Mesothelial cell of epicardium (in vitro differentiated cells): ENCODE measurements around the gene MDC1. TPM values are rescaled to one million over a fixed set of nuclear protein-coding genes. Genes with fewer than 3 reads are reported as not detected.

Experiments used
- DNase-seq, 2 experiments: peaks; one replicate each; pipeline ENCODE4 v3.0.0; 2021; ENCODE audit warnings: low spot score in 2 of 2; ENCODE audit not compliant: unreplicated experiment in 2 of 2
- H3K27ac Mint-ChIP-seq: 2 replicates; pipeline ENCODE4 v1.8.0; 2021; ENCODE audit warnings: mixed read lengths
- H3K27me3 Mint-ChIP-seq: 2 replicates; pipeline ENCODE4 v1.8.0; 2021; ENCODE audit warnings: low read depth, mixed read lengths
- H3K36me3 Mint-ChIP-seq: 2 replicates; pipeline ENCODE4 v1.8.0; 2021; ENCODE audit warnings: mixed read lengths
- H3K4me1 Mint-ChIP-seq: 2 replicates; pipeline ENCODE4 v1.8.0; 2021; ENCODE audit warnings: mixed read lengths
- H3K4me3 Mint-ChIP-seq: 2 replicates; pipeline ENCODE4 v1.8.0; 2021; ENCODE audit warnings: mild to moderate bottlenecking, moderate library complexity, mixed read lengths
- H3K9me3 Mint-ChIP-seq: 2 replicates; pipeline ENCODE4 v1.8.0; 2021; ENCODE audit warnings: mixed read lengths
- total RNA-seq: library from RNA; stranded (reverse); gene quantifications from 3 replicates; pipeline ENCODE4 v1.2.1, GENCODE V29; 2021
- TF ChIP-seq, protein P1 (sequence below): fragments of 200-600 bp; sonication (generic); IDR thresholded peaks from one replicate; pipeline ENCODE4 v1.5.0; 2021; ENCODE audit warnings: antibody characterized with exemption; ENCODE audit not compliant: unreplicated experiment

MDC1 gene
- total RNA-seq, 1 donor from 2014 or later = 51.9 TPM

- Mint-ChIP-seq H3K27ac (peak within 1 kb of the TSS; percentile 95), H3K4me1 (peaks cover 38% of the 10 kb centered on the region), H3K36me3 (peaks cover 22% of the 10 kb centered on the region), H3K27me3 (no peaks in the 10 kb centered on the region), H3K4me3 (peak within 1 kb of the TSS; percentile 97), H3K9me3 (no peaks in the 10 kb centered on the region)
- TF ChIP-seq, protein P1, sequence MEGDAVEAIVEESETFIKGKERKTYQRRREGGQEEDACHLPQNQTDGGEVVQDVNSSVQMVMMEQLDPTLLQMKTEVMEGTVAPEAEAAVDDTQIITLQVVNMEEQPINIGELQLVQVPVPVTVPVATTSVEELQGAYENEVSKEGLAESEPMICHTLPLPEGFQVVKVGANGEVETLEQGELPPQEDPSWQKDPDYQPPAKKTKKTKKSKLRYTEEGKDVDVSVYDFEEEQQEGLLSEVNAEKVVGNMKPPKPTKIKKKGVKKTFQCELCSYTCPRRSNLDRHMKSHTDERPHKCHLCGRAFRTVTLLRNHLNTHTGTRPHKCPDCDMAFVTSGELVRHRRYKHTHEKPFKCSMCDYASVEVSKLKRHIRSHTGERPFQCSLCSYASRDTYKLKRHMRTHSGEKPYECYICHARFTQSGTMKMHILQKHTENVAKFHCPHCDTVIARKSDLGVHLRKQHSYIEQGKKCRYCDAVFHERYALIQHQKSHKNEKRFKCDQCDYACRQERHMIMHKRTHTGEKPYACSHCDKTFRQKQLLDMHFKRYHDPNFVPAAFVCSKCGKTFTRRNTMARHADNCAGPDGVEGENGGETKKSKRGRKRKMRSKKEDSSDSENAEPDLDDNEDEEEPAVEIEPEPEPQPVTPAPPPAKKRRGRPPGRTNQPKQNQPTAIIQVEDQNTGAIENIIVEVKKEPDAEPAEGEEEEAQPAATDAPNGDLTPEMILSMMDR = no peak
- DNase-seq = peak; percentile 64 to 81
Measured at GRCh38 chr6:30742316-30743098, 25.4 kb upstream of the MDC1 start, which contains the start of gene FLOT1. Gene FLOT1 (minus strand): TSS chr6:30742687. CDS start chr6:30742189, 498 bp downstream.

- TF ChIP-seq, protein P1 = no peak
- Mint-ChIP-seq H3K27ac (peak overlapping the region; percentile 95), H3K4me1 (peaks cover 39% of the 10 kb centered on the region), H3K27me3 (no peaks in the 10 kb centered on the region), H3K9me3 (no peaks in the 10 kb centered on the region), H3K4me3 (peak overlapping the region; percentile 97), H3K36me3 (peaks cover 27% of the 10 kb centered on the region)
- no peak for DNase-seq
Measured at GRCh38 chr6:30741789-30742315, 24.8 kb upstream of the MDC1 start.

- no peak for DNase-seq
- TF ChIP-seq, protein P1 = no peak
- H3K4me3 Mint-ChIP-seq = peak overlapping the region; percentile 97
- H3K4me1 Mint-ChIP-seq = peaks cover 40% of the 10 kb centered on the region
- H3K27ac Mint-ChIP-seq = peak overlapping the region; percentile 95
- no peaks in the 10 kb centered on the region for H3K27me3 Mint-ChIP-seq
- peaks cover 29% of the 10 kb centered on the region for H3K36me3 Mint-ChIP-seq
- no peaks in the 10 kb centered on the region for H3K9me3 Mint-ChIP-seq
Measured at GRCh38 chr6:30741063-30741779, 24.1 kb upstream of the MDC1 start.

DNA sequence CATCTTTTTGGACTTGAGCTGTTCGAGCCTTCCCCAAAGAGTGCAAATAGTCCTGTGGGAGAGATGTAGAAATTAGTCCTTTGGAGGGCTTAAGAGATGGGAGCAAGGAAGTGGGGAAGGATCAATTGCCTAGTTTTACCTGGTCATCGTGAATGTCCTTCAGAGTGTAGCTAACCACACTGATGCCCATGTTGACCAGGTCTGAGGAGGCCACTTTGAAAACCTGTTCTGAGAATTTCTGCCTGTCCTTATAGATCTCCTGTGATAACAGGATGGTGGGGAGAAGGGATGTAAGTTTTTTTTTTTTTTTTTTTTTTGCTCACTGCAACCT is 23.4 kb upstream of the MDC1 start:
- no peak for DNase-seq
- Mint-ChIP-seq H3K27me3 (no peaks in the 10 kb centered on the region), H3K27ac (peak overlapping the region; percentile 95), H3K9me3 (no peaks in the 10 kb centered on the region), H3K4me1 (peaks cover 40% of the 10 kb centered on the region), H3K4me3 (peak overlapping the region; percentile 97), H3K36me3 (peaks cover 34% of the 10 kb centered on the region)
- TF ChIP-seq, protein P1 = no peak

- H3K4me3 Mint-ChIP-seq = no peak overlapping the region
- peaks cover 39% of the 10 kb centered on the region for H3K36me3 Mint-ChIP-seq
Measured at GRCh38 chr6:30738532-30738931, 21.5 kb upstream of the MDC1 start.

More at GRCh38 chr6:30738532-30738931, 21.5 kb upstream of the MDC1 start:
- TF ChIP-seq, protein P1 = no peak
- Mint-ChIP-seq H3K27me3 (no peaks in the 10 kb centered on the region), H3K27ac (no peak overlapping the region), H3K9me3 (no peaks in the 10 kb centered on the region), H3K4me1 (peaks cover 31% of the 10 kb centered on the region)
- DNase-seq = no peak
